ENCODE measurements around the gene SMARCA2.

- TF ChIP-seq CTCF (IDR thresholded peaks at IDR 0.05; ENCODE audit: low read length) (no peak), EZH2 (IDR thresholded peaks at IDR 0.05; ENCODE audit: borderline replicate concordance, low read length) (no peak)
Measured at GRCh38 chr9:2050236-2050635, 35.1 kb downstream of the SMARCA2 start.
